Sciatic nerve (tissue), 2 donors: Measurements from ENCODE around the gene LMF2. TPM values are rescaled to one million over a fixed set of nuclear protein-coding genes. Genes with fewer than 3 reads are reported as not detected.
A peak's percentile ranks its signal among the peaks of the same experiment; 100 is the strongest.
"Not testable (repeated sequence)": the region's sequence is repeated elsewhere in the genome, so short reads cannot be mapped to it uniquely, and the experiment has no call there.

Experiments used
- ATAC-seq: fragments of 200-7000 bp; cut with Tn5 transposase; one replicate; pipeline ENCODE4 v1.9.1; 2020; ENCODE audit warnings: mild to moderate bottlenecking, moderate library complexity
- DNase-seq: peaks from one replicate; pipeline ENCODE4 v3.0.0-alpha.2; 2020; ENCODE audit warnings: low spot score
- intact Hi-C: fragments of 100-400 bp; cut with DNase I; formaldehyde crosslinking; loops from one replicate; pipeline ENCODE4 v1.14.2; 2022
- total RNA-seq: library from RNA; stranded (reverse); fragmentation: NEBNext Ultra II Directional; extraction: Animal tissue kit (Norgen Biotek cat#: 25700); gene quantifications from one replicate; pipeline ENCODE4 v1.2.1, GENCODE V29; 2021
- donor health status: DM: no; HTN: no; CAD: no.
- donor health status: DM: no; HTN: no; CAD: no.

LMF2 gene
- total RNA-seq, 1 donor from 2014 or later = 48.4 TPM

GRCh38 chr22:50526108-50526833, 18.8 kb upstream of the LMF2 start:
- DNase-seq = peak; percentile 92
- ATAC-seq = peak; percentile 18
- intact Hi-C loops = no loop called here

DNA sequence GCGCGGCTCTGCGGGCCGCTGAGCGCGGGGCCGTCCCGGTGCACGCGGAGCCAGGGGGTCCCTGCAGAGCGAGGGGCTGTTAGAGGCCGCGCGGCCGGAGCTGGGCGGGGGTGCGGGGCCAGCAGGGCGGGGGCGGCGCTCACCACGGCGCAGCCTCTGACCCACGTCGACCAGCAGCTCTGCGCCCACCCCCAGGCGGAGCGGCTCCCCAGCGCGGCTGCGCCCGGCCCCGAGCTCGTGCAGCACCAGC, 18.3 kb upstream of the LMF2 start:
- intact Hi-C loops = loop anchor here (1.0 kb wide), 1 partner anchor 15 kb away; no protein-coding TSS in a partner anchor
- ATAC-seq (no peak), DNase-seq (no peak)

- ATAC-seq (peak; percentile 79), DNase-seq (peak; percentile 99)
- intact Hi-C loops = loop anchor here (1.0 kb wide), 1 partner anchor 15 kb away; no protein-coding TSS in a partner anchor
Observed at GRCh38 chr22:50525104-50525857, 17.8 kb upstream of the LMF2 start, which contains the start of gene SCO2. Gene SCO2 (minus strand): TSS chr22:50525598. CDS start chr22:50524411, 1,187 bp downstream.

GRCh38 chr22:50524676-50525103, 17.2 kb upstream of the LMF2 start:
- intact Hi-C loops = loop anchor here (1.0 kb wide), 1 partner anchor 16 kb away; no protein-coding TSS in a partner anchor
- no peak for ATAC-seq
- no peak for DNase-seq

- ATAC-seq (no peak), DNase-seq (peak; percentile 64)
- intact Hi-C loops = no loop called here
Observed at GRCh38 chr22:50523806-50524675, 16.5 kb upstream of the LMF2 start.

DNA sequence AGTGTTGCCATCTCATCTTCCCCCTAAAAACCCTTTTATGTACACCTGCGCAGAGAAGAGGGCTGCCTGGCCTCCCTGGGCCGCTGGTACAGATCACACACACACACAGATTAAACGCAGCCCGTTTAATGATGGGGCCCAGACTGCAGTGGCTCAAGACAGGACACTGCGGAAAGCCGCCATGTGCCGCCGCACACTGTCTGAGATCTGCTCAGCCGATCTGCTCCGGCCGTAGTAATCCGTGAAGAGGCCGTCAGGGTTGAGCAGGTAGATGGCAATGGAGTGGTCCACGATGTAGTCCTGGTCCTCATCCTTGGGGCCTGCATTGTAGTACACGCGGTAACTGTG, 15.9 kb upstream of the LMF2 start:
- DNase-seq (no peak), ATAC-seq (no peak)
- intact Hi-C loops = no loop called here

DNA sequence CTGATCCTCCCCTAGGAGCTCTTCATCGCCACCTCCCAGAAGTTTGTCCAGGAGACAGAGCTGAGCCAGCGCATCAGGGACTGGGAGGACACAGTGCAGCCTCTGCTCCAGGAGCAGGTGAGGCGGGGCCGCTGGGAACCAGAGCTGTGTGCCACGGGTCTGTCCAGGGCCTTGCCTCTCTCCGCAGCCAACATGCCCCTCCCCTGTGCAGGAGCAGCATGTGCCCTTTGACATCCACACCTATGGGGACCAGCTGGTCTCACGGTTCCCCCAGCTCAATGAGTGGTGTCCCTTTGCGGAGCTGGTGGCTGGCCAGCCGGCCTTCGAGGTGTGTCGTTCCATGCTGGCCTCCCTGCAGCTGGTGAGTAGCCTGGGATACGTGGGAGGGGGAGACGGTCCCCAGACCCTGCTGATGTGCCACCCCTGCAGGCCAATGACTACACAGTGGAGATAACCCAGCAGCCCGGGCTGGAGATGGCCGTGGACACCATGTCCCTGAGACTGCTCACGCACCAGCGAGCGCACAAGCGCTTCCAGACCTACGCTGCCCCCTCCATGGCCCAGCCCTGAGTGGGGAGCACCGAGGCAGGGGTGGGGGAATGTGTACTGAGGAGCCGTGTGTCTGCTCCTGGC, 15.4 kb upstream of the LMF2 start:
- ATAC-seq (no peak), DNase-seq (no peak)
- intact Hi-C loops = no loop called here

DNA sequence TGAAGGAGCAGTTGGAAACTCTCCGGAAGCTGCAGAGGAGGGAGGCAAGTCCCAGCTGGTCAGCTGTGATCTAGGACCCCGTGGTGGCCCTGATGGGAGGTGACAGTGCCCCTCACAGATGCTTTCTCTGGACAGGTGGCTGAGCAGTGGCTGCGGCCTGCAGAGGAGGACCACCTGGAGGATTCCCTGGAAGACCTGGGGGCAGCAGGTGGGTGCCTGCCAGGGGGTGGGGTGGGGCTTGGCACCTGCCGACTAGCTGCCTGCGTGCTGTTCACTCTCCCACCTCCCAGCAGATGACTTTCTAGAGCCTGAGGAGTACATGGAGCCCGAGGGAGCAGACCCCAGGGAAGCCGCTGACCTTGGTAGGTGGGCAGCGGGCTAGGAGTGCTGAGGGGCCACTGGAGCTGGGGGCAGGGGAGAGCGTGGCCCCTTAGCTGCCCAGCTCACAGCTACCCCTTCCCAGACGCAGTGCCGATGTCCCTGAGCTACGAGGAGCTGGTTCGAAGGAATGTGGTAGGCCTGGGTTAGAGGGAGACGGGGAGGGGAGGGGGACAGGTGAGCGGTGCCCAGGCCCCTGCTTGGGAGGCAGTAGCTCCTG, 14.8 kb upstream of the LMF2 start:
- DNase-seq (no peak), ATAC-seq (no peak)
- intact Hi-C loops = no loop called here

GRCh38 chr22:50521710-50522109, 14.2 kb upstream of the LMF2 start:
- no peak for DNase-seq
- ATAC-seq = no peak
- intact Hi-C loops = no loop called here

GRCh38 chr22:50520826-50521453, 13.4 kb upstream of the LMF2 start:
- intact Hi-C loops = no loop called here
- ATAC-seq = no peak

GRCh38 chr22:50520184-50520583, 12.7 kb upstream of the LMF2 start:
- DNase-seq, ATAC-seq, intact Hi-C loops: not testable (repeated sequence)

More at GRCh38 chr22:50520826-50521453, 13.4 kb upstream of the LMF2 start:
- no peak for DNase-seq

- DNase-seq (no peak), ATAC-seq (no peak)
- intact Hi-C loops = no loop called here
Observed at GRCh38 chr22:50519151-50519550, 11.6 kb upstream of the LMF2 start.

GRCh38 chr22:50518606-50519005, 11.1 kb upstream of the LMF2 start:
- ATAC-seq = no peak
- intact Hi-C loops = no loop called here
- DNase-seq = no peak

DNA sequence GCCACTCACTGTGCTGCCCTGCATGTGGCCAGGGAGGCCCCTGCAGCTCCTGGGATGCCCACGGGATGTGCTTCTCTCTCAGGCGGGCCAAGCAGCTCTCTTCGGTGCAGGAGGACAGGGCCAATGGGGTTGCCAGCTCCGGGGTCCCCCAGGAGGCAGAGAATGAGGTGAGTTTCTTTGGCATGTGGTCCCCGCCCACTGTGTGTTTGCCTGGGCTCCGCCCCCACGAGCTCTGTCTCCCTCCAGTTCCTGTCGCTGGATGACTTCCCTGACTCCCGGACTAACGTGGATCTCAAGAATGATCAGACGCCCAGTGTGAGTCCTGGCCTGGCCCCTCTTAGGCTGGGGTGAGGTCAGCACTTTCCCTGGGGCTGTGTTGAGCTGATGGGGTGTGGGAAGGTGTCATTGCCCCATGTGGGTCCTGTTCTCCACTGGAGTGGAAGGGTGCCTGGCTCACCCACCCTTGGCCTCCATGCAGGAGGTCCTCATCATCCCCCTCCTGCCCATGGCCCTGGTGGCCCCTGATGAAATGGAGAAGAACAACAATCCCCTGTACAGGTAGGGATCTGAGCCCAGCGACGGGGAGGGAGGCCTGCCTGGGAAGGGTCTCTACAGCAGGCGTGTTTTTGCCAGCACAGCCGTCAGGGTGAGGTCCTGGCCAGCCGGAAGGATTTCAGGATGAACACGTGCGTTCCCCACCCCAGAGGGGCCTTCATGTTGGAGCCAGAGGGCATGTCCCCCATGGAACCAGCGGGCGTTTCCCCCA, 10.2 kb upstream of the LMF2 start:
- no peak for DNase-seq

GRCh38 chr22:50516891-50517290, 9.4 kb upstream of the LMF2 start:
- intact Hi-C loops = no loop called here
- ATAC-seq (no peak), DNase-seq (no peak)

More for the DNA sequence above, 10.2 kb upstream of the LMF2 start:
- no peak for ATAC-seq
- intact Hi-C loops = no loop called here

DNA sequence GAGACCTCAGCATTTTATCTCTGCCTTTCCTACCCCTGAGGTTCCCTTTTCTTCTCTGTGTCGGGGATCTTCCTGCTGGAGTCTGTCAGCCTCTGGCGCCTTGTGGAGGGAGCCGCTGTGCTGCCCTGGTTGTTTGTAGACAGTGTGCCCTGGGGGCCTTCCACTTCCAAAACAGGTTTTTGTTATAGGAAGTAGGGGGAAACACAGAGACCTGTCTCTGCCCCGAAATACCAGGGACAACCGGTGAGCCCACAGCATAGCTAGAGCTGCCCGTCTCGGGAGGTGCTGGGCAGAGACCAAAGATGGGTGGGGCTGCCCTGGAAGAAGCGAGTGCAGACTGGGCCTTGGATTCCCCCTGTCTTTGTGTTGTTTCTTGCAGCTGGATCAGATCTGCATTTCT, 8.6 kb upstream of the LMF2 start:
- intact Hi-C loops = no loop called here
- no peak for ATAC-seq

DNA sequence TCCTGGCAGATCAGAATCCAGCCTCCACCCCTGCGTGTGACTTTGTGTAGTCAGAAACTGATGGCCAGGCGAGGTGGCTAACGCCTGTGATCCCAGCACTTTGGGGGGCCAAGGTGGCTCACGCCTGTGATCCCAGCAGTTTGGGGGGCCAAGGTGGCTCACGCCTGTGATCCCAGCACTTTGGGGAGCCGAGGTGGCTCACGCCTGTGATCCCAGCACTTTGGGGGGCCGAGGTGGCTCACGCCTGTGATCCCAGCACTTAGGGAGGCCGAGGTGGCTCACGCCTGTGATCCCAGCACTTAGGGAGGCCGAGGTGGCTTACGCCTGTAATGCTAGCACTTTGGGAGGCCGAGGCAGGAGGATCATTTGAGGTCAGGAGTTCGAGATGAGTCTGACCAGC, 5.7 kb upstream of the LMF2 start:
- ATAC-seq (no peak), DNase-seq (no peak)
- intact Hi-C loops = no loop called here

More for the DNA sequence above, 8.6 kb upstream of the LMF2 start:
- DNase-seq = no peak
